Neural progenitor cell (in vitro differentiated cells): Measurements from ENCODE around the gene TSHZ3. TPM values are rescaled to one million over a fixed set of nuclear protein-coding genes. Genes with fewer than 3 reads are reported as not detected.

ENCODE experiments used
- DNase-seq: peaks from one replicate; pipeline ENCODE4 v3.0.0-alpha.2; 2016; ENCODE audit warnings: low spot score
- H2AFZ ChIP-seq: fragments of 200-600 bp; sonication (generic); replicated peaks from 2 replicates; pipeline ENCODE4 v1.6.1; 2016; ENCODE audit warnings: antibody characterized with exemption
- H3F3A ChIP-seq: fragments of 200-600 bp; sonication (generic); 2 replicates; pipeline ENCODE4 v1.6.1; 2016; ENCODE audit warnings: antibody characterized with exemption, low read depth
- H3K27ac ChIP-seq: fragments of 200-600 bp; sonication (generic); 2 replicates; pipeline ENCODE4 v1.5.1; 2016; ENCODE audit warnings: mild to moderate bottlenecking
- H3K27me3 ChIP-seq: fragments of 200-600 bp; sonication (generic); 2 replicates; pipeline ENCODE4 v1.6.1; 2016; ENCODE audit warnings: mild to moderate bottlenecking, moderate library complexity
- H3K36me3 ChIP-seq: fragments of 200-600 bp; sonication (generic); 2 replicates; pipeline ENCODE4 v1.5.1; 2016
- H3K4me1 ChIP-seq: fragments of 200-600 bp; sonication (generic); 2 replicates; pipeline ENCODE4 v1.6.1; 2016; ENCODE audit warnings: mixed run types
- H3K4me2 ChIP-seq: fragments of 200-600 bp; sonication (generic); 2 replicates; pipeline ENCODE4 v1.6.1; 2016
- H3K4me3 ChIP-seq: fragments of 200-600 bp; sonication (generic); 2 replicates; pipeline ENCODE4 v1.5.1; 2016
- H3K79me2 ChIP-seq: fragments of 200-600 bp; sonication (generic); 2 replicates; pipeline ENCODE4 v1.6.1; 2016; ENCODE audit warnings: low read depth
- H3K9ac ChIP-seq: fragments of 200-600 bp; sonication (generic); 2 replicates; pipeline ENCODE4 v1.6.1; 2016
- H3K9me3 ChIP-seq: fragments of 200-600 bp; sonication (generic); 2 replicates; pipeline ENCODE4 v1.5.1; 2016; ENCODE audit warnings: low read depth
- H4K20me1 ChIP-seq: fragments of 200-600 bp; sonication (generic); 2 replicates; pipeline ENCODE4 v1.6.1; 2016; ENCODE audit warnings: low read depth
- H3K27ac Mint-ChIP-seq: 3 replicates; pipeline ENCODE4 v1.8.0; 2021; ENCODE audit warnings: mixed read lengths
- H3K27me3 Mint-ChIP-seq: 2 replicates; pipeline ENCODE4 v1.8.0; 2022; ENCODE audit warnings: low read depth, mild to moderate bottlenecking, inconsistent platforms, moderate library complexity, mixed read lengths; ENCODE audit not compliant: insufficient read depth
- H3K36me3 Mint-ChIP-seq: 3 replicates; pipeline ENCODE4 v1.8.0; 2021; ENCODE audit warnings: mixed read lengths
- H3K4me1 Mint-ChIP-seq: 3 replicates; pipeline ENCODE4 v1.8.0; 2021; ENCODE audit warnings: mixed read lengths
- H3K4me3 Mint-ChIP-seq: 3 replicates; pipeline ENCODE4 v1.8.0; 2021; ENCODE audit warnings: mild to moderate bottlenecking, moderate library complexity, mixed read lengths
- H3K9me3 Mint-ChIP-seq: 3 replicates; pipeline ENCODE4 v1.8.0; 2020; ENCODE audit warnings: mixed read lengths
- CTCF ChIP-seq: fragments of 200-600 bp; sonication (generic); IDR thresholded peaks from 2 replicates; pipeline ENCODE4 v1.5.1; 2017; ENCODE audit warnings: antibody characterized with exemption, mild to moderate bottlenecking
- EZH2 ChIP-seq: fragments of 200-600 bp; sonication (generic); IDR thresholded peaks from 2 replicates; pipeline ENCODE4 v1.6.1; 2017; ENCODE audit warnings: antibody characterized with exemption, mild to moderate bottlenecking, moderate library complexity
- EZH2phosphoT487 ChIP-seq: fragments of 200-600 bp; sonication (generic); IDR thresholded peaks from 2 replicates; pipeline ENCODE4 v1.6.1; 2017; ENCODE audit warnings: antibody characterized with exemption
- total RNA-seq: library from RNA; depleted of rRNA; stranded (reverse); fragments of >200 nt; gene quantifications from 2 replicates; pipeline ENCODE4 v1.2.3, GENCODE V29; 2015; ENCODE audit warnings: low replicate concordance

The TSHZ3 gene
- total RNA-seq, 1 donor from 2014 or later = 0.60 TPM

GRCh38 chr19:31263328-31263727 is 85.9 kb downstream of the TSHZ3 start:
- Histone ChIP-seq H3K4me2 (no peak overlapping the region), H3K4me3 (no peak overlapping the region), H3K27ac (no peak overlapping the region), H3K9me3 (no peaks in the 10 kb centered on the region), H3K9ac (no peak overlapping the region), H3K79me2 (no peaks in the 10 kb centered on the region), H3K36me3 (no peaks in the 10 kb centered on the region), H3K4me1 (peaks cover 2% of the 10 kb centered on the region), H4K20me1 (no peaks in the 10 kb centered on the region), H3F3A (no peaks in the 10 kb centered on the region), H2AFZ (no peak overlapping the region), H3K27me3 (no peaks in the 10 kb centered on the region)
- Mint-ChIP-seq H3K27ac (no peak overlapping the region), H3K9me3 (peaks cover 2% of the 10 kb centered on the region), H3K27me3 (peaks cover 5% of the 10 kb centered on the region), H3K4me1 (peaks cover 11% of the 10 kb centered on the region), H3K4me3 (no peak overlapping the region), H3K36me3 (no peaks in the 10 kb centered on the region)
- no peak for DNase-seq
- TF ChIP-seq CTCF = no peak
- TF ChIP-seq EZH2phosphoT487 = no peak
- no peak for TF ChIP-seq EZH2

- H3K4me3 Mint-ChIP-seq = no peak overlapping the region
- H3K36me3 Mint-ChIP-seq = no peaks in the 10 kb centered on the region
- Histone ChIP-seq H3K4me2 (no peak overlapping the region), H3F3A (no peaks in the 10 kb centered on the region), H3K36me3 (no peaks in the 10 kb centered on the region), H2AFZ (no peak overlapping the region), H3K79me2 (no peaks in the 10 kb centered on the region), H3K9me3 (no peaks in the 10 kb centered on the region), H4K20me1 (no peaks in the 10 kb centered on the region), H3K9ac (no peak overlapping the region), H3K27ac (no peak overlapping the region), H3K27me3 (no peaks in the 10 kb centered on the region), H3K4me3 (no peak overlapping the region), H3K4me1 (peaks cover 4% of the 10 kb centered on the region)
- no peak overlapping the region for H3K27ac Mint-ChIP-seq
- TF ChIP-seq EZH2phosphoT487 = no peak
- TF ChIP-seq CTCF = no peak
- TF ChIP-seq EZH2 = no peak
- H3K4me1 Mint-ChIP-seq = peaks cover 11% of the 10 kb centered on the region
- H3K27me3 Mint-ChIP-seq = peaks cover 6% of the 10 kb centered on the region
- DNase-seq = no peak
- no peaks in the 10 kb centered on the region for H3K9me3 Mint-ChIP-seq
Measured at GRCh38 chr19:31262725-31263191, 86.5 kb downstream of the TSHZ3 start.

- Mint-ChIP-seq H3K36me3 (no peaks in the 10 kb centered on the region), H3K9me3 (no peaks in the 10 kb centered on the region), H3K4me1 (peaks cover 11% of the 10 kb centered on the region), H3K27ac (no peak overlapping the region), H3K27me3 (peaks cover 6% of the 10 kb centered on the region), H3K4me3 (no peak overlapping the region)
- Histone ChIP-seq H3K4me3 (no peak overlapping the region), H3K36me3 (no peaks in the 10 kb centered on the region), H3K79me2 (no peaks in the 10 kb centered on the region), H2AFZ (no peak overlapping the region), H3K4me2 (no peak overlapping the region), H4K20me1 (no peaks in the 10 kb centered on the region), H3K27me3 (no peaks in the 10 kb centered on the region), H3K27ac (no peak overlapping the region), H3K4me1 (peaks cover 4% of the 10 kb centered on the region), H3K9me3 (no peaks in the 10 kb centered on the region), H3K9ac (no peak overlapping the region), H3F3A (no peaks in the 10 kb centered on the region)
- DNase-seq = no peak
- TF ChIP-seq EZH2phosphoT487 = no peak
- TF ChIP-seq EZH2 = no peak
- TF ChIP-seq CTCF = no peak
Measured at GRCh38 chr19:31261603-31262212, 87.5 kb downstream of the TSHZ3 start.
